AG04449 (cell line): Measurements from ENCODE around the gene ELP4.

ENCODE experiments used
- CTCF ChIA-PET: fragments of 350-600 bp; formaldehyde crosslinking; extraction: SDS; loops from one replicate; lab custom pipeline; 2021; ENCODE audit warnings: antibody characterized with exemption; lab: Yijun Ruan, JAX
- POLR2A ChIA-PET: fragments of 400-600, 350-600 bp; formaldehyde crosslinking; extraction: SDS; loops from one replicate; lab custom pipeline; 2020; ENCODE audit warnings: antibody characterized with exemption, inconsistent platforms; lab: Yijun Ruan, JAX
- DNase-seq: peaks from one replicate; pipeline ENCODE4 v3.0.0-alpha.2; 2010; ENCODE audit warnings: low read depth, low spot score
- H3K4me3 ChIP-seq: 2 replicates; pipeline ENCODE4 v1.5.1; 2011; ENCODE audit warnings: low read depth, mild to moderate bottlenecking, control low read depth, low read length
- CTCF ChIP-seq: IDR thresholded peaks from one replicate; pipeline ENCODE4 v1.5.1; 2011; ENCODE audit warnings: mild to moderate bottlenecking, moderate library complexity, low read length, control low read depth, inconsistent platforms; ENCODE audit not compliant: insufficient read depth; ENCODE audit errors: missing control alignments

The ELP4 gene

GRCh38 chr11:31509429-31510345 is at the start of gene ELP4, which contains the start of gene IMMP1L:
Gene ELP4, plus strand, starts transcription at chr11:31509767. Its CDS starts 18 bp downstream, at chr11:31509785.
Gene IMMP1L, minus strand, starts transcription at chr11:31509622. Its CDS starts 46,346 bp downstream, at chr11:31463276.
- TF ChIP-seq CTCF, result no peak
- ChIA-PET POLR2A (no interaction called here), CTCF (no interaction called here)
- DNase-seq, result peak; percentile 77
- H3K4me3 ChIP-seq, result peak within 1 kb of the TSS; percentile 99

GRCh38 chr11:31464436-31464835 is 45.1 kb upstream of the ELP4 start:
- ChIA-PET CTCF (no interaction called here), POLR2A (no interaction called here)
- H3K4me3 ChIP-seq, result no peak overlapping the region
- no peak for TF ChIP-seq CTCF
- no peak for DNase-seq

GRCh38 chr11:31474083-31474482 is 35.5 kb upstream of the ELP4 start:
- CTCF ChIA-PET, result no interaction called here
- H3K4me3 ChIP-seq, result no peak overlapping the region
- DNase-seq, result no peak
- no peak for TF ChIP-seq CTCF
- POLR2A ChIA-PET, result no interaction called here

- TF ChIP-seq CTCF, result no peak
- CTCF ChIA-PET, result interaction anchor here (0.9 to 2.5 kb wide), 3 partner anchors 10 to 481 kb away, joined by 3 to 8 read pairs (median 3); no protein-coding TSS in a partner anchor
- no peak overlapping the region for H3K4me3 ChIP-seq
- POLR2A ChIA-PET, result no interaction called here
- DNase-seq, result no peak
Measured at GRCh38 chr11:31477528-31478222, 31.9 kb upstream of the ELP4 start.

GRCh38 chr11:31478223-31478590 is 31.4 kb upstream of the ELP4 start:
- CTCF ChIA-PET, result interaction anchor here (1.0 to 2.5 kb wide), 2 partner anchors 9 to 23 kb away, joined by 3 to 8 read pairs; no protein-coding TSS in a partner anchor
- POLR2A ChIA-PET, result no interaction called here
- H3K4me3 ChIP-seq, result no peak overlapping the region
- TF ChIP-seq CTCF, result no peak
- no peak for DNase-seq

- CTCF ChIA-PET, result interaction anchor here (1.0 kb wide), 1 partner anchor 24 kb away, joined by 3 read pairs; no protein-coding TSS in a partner anchor
- POLR2A ChIA-PET, result no interaction called here
- DNase-seq, result no peak
- no peak for TF ChIP-seq CTCF
- H3K4me3 ChIP-seq, result no peak overlapping the region
Measured at GRCh38 chr11:31479066-31479465, 30.5 kb upstream of the ELP4 start.
